WI38 (cell line): ENCODE results near the gene FRYL.

Experiments
- H3K4me3 ChIP-seq: 2 replicates; pipeline ENCODE4 v1.5.1; 2011; ENCODE audit warnings: low read depth, mild to moderate bottlenecking, control low read depth, low read length
- TF ChIP-seq, protein P1 (sequence below): IDR thresholded peaks from 2 replicates; pipeline ENCODE4 v1.5.1; 2012; ENCODE audit warnings: low read depth, mild to moderate bottlenecking, control low read depth, low read length

The FRYL gene

DNA sequence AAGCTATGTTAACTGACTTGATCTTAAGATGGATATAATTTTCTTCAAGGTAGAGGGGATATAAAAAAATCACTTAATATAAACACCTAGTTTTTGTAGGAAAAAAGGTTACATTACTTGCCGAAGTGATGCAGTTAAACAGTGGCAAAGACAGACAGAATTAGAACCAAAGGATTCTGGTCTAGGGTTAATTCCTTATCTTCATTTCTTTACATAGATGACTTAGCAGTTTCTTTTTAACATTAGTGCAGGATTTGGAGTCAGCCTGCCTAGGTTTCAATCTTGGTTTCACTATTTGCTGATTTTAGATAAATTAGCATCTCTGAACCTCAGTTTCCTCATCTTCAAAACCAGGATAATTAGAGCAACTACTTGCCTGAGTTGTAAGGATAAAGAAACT is 275.7 kb downstream of the FRYL start:
- no peak overlapping the region for H3K4me3 ChIP-seq
- TF ChIP-seq, protein P1, sequence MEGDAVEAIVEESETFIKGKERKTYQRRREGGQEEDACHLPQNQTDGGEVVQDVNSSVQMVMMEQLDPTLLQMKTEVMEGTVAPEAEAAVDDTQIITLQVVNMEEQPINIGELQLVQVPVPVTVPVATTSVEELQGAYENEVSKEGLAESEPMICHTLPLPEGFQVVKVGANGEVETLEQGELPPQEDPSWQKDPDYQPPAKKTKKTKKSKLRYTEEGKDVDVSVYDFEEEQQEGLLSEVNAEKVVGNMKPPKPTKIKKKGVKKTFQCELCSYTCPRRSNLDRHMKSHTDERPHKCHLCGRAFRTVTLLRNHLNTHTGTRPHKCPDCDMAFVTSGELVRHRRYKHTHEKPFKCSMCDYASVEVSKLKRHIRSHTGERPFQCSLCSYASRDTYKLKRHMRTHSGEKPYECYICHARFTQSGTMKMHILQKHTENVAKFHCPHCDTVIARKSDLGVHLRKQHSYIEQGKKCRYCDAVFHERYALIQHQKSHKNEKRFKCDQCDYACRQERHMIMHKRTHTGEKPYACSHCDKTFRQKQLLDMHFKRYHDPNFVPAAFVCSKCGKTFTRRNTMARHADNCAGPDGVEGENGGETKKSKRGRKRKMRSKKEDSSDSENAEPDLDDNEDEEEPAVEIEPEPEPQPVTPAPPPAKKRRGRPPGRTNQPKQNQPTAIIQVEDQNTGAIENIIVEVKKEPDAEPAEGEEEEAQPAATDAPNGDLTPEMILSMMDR = no peak

DNA sequence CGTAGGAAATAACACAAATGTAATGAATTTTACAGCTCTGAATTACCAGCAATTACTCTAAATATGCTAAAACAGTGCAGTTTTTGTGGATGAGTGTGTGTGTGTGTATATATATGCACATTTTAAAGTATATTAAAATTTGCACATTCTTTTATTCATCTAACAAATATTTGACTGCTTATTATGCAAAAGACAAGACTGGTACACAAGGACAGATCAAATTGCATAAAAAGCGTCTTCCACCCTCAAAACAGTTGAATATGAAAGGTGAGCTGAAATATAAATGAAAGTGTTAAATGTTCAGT is 276.1 kb downstream of the FRYL start:
- TF ChIP-seq, protein P1 = no peak
- H3K4me3 ChIP-seq = no peak overlapping the region

DNA sequence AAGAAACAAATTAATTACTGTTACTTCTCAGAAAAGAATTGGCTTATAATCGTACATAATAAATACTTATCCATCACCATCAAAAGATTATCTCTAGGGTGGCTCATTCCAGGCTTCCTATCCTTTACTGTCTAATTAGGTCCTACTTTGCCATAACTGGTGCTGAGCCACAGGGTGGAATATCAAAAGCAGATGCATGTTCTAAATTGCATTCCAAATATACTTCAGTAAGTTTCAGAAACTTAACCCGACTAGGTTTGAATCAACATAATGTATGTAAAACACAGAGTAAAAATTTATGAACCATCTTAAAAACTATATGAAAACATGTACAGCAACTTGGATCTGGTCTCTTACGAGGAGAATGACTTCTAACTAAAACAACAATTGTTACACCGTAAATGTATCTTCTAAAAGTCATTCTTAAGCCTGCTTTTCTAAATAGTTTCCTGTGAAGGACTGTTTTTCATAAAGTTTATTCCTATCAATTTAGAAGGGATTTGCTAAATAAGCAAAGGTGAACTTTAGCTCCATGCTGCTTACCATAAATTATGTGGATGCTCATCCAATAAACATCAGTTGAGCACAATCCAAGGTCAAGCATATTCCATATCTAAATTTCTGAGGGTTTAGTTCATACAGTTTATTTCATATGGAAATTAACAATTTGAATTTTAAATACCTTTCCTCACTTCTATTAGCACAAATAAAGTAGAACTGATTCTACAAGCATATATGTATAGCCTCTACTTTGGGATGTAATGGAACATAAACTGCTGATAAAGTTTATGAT is 276.6 kb downstream of the FRYL start:
- TF ChIP-seq, protein P1 = no peak
- H3K4me3 ChIP-seq = no peak overlapping the region

DNA sequence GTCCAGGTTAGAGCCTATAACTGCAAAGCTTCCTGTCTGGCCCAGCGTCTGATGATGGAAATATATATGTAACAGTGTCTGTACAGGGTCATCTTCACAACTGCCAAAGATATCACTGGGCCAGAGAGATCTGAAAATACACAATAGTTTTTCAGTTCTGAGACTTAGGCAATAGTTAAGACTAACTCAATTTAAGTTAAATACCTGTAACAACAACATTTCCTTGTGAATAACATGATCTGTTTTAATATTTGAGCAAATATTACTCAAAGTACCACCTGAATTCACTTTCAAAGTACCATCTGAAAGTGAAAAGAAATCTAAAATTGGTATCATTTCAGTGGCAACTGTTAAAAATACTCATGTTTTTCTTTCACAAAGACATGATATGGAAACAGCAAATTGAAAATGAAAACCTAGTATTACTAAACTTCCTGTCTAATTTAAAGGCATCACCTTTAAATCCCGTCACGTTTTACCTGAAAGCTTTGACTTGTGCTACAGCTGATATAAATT is 280.5 kb downstream of the FRYL start:
- TF ChIP-seq, protein P1 = no peak

DNA sequence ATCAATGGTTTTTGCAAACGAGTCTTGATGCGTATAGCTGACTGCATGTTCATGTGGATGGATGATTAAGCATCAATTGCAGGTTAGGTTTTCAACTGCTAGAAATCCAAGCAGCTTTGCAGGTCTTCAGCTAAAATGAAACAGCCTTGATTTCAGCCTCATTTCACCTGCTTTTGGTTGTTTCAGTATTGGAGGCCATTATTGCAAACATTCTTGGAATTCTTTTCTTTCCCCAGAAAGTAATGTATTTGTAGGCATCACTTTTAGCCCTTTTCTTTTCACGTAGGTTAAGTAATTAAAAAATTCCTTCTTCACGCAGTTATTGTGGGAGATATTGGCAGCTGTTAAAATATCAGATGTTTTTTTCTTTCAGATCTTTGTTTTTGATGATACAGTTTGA is 281.2 kb downstream of the FRYL start:
- no peak overlapping the region for H3K4me3 ChIP-seq

More for the DNA sequence above, 280.5 kb downstream of the FRYL start:
- H3K4me3 ChIP-seq = no peak overlapping the region

DNA sequence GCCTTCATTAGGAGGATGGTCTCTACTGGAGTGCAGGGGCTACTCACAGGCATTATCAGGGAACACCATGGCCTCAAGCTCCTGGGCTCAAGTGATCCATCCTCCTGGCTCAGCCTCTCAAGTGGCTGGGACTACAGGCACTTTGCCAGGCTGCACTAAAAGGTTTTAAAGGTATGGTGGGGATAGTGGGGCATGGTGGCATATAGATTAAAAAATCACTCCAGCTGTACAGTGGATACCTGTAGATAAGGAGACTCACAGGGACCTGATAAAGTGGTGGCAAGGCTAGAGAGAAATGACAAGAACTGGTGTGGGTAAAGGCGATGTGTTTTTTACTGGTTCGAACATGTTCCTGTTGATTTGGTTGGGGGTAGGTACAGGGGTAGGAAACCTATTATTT is 284.1 kb downstream of the FRYL start:
- H3K4me3 ChIP-seq = no peak overlapping the region
- TF ChIP-seq, protein P1 = no peak

More for the DNA sequence above, 281.2 kb downstream of the FRYL start:
- TF ChIP-seq, protein P1 = no peak

DNA sequence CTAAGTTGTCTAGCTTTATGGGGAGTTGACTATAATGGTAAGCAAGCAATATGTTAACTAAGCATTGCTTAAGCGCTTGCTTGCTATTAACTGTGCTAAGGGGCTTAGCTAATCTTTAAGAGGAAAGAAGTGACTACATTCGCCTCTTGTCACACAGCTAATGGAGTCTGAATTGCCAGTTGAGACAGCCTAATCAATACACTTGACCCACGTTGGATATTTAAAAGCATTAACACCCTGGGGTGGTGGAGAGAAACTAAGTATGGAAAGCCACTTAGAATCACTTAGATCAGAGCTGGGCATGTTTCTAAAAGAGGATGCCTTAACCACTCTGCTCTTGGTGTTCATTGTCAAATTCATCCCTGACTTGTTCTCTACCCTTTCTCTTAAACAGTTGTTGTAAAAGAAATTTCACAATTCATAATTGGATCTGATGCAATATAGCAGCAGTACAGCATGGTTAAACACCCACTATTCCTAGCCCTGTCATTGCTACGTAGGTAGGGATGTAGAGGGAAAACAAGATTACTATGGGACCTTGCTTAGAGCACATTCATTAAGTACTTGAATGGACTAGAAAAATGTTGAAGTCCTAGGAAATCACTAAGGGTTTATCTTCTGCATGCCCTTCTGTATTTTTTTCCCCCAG is 286.5 kb downstream of the FRYL start:
- H3K4me3 ChIP-seq = no peak overlapping the region
- TF ChIP-seq, protein P1 = no peak
